Esophagus muscularis mucosa (tissue), 4 donors: ENCODE measurements around the gene ENOX1. TPM values are rescaled to one million over a fixed set of nuclear protein-coding genes. Genes with fewer than 3 reads are reported as not detected.
A peak's percentile ranks its signal among the peaks of the same experiment; 100 is the strongest.

Source experiments
- DNase-seq: peaks from one replicate; pipeline ENCODE4 v3.0.0-alpha.2; 2017; ENCODE audit errors: extremely low spot score
- H3K27ac ChIP-seq, 4 donors: fragments of 200-600 bp; sonication (generic); replicated peaks in 1 of 4; 1 replicate in 3 of 4; 2 replicates in 1 of 4; pipeline ENCODE4 v1.5.1; 2016 to 2019; ENCODE audit warnings: mild to moderate bottlenecking in 1 of 4
- H3K27me3 ChIP-seq, 4 donors: fragments of 200-600 bp; sonication (generic); one replicate each; pipeline versions ENCODE4 v1.5.1 to v1.6.0; 2016 to 2019
- H3K36me3 ChIP-seq, 4 donors: fragments of 200-600 bp; sonication (generic); one replicate each; pipeline ENCODE4 v1.5.1; 2016 to 2019
- H3K4me1 ChIP-seq, 4 donors: fragments of 200-600 bp; sonication (generic); one replicate each; pipeline ENCODE4 v1.5.1; 2016 to 2019
- H3K4me3 ChIP-seq, 4 donors: fragments of 200-600 bp; sonication (generic); 1 replicate in 2 of 4; 2 replicates in 2 of 4; pipeline ENCODE4 v1.5.1; 2016 to 2019; ENCODE audit warnings: mild to moderate bottlenecking in 4 of 4, moderate library complexity in 1 of 4
- H3K9me3 ChIP-seq, 4 donors: fragments of 200-600 bp; sonication (generic); 1 replicate in 3 of 4; 2 replicates in 1 of 4; pipeline ENCODE4 v1.5.1; 2016 to 2019
- CTCF ChIP-seq, 3 experiments: fragments of 200-600 bp in 2 of 3; fragments of 450-650 bp in 1 of 3; sonication (generic) in 2 of 3; IDR thresholded peaks; one replicate each; pipeline ENCODE4 v1.5.1; 2017 to 2019; ENCODE audit warnings: antibody characterized with exemption in 3 of 3, mild to moderate bottlenecking in 2 of 3, moderate library complexity in 1 of 3
- EP300 ChIP-seq: sonication (generic); formaldehyde crosslinking; IDR thresholded peaks from one replicate; pipeline ENCODE4 v1.6.1; 2017; ENCODE audit warnings: antibody characterized with exemption
- POLR2A ChIP-seq: fragments of 450-650 bp; IDR thresholded peaks from one replicate; pipeline ENCODE4 v1.6.1; 2017; ENCODE audit warnings: antibody characterized with exemption, moderate library complexity, mild to moderate bottlenecking, low read depth
- POLR2AphosphoS5 ChIP-seq, 2 donors: sonication (generic); formaldehyde crosslinking; IDR thresholded peaks; one replicate each; pipeline ENCODE4 v1.6.1; 2017; ENCODE audit warnings: antibody characterized with exemption in 2 of 2
- WGBS: methylation state at CpG from one replicate; pipeline ENCODE4 v1.1.5; 2018; 5-methylcytosine and 5-hydroxymethylcytosine counted together
- intact Hi-C: fragments of 100-400 bp; cut with DNase I; formaldehyde crosslinking; loops from one replicate; pipeline ENCODE4 v1.15.1; 2023
- total RNA-seq, 4 donors: library from RNA; depleted of rRNA; stranded (reverse); fragments of >200 nt; gene quantifications; one replicate each; pipeline versions ENCODE4 v1.1.0 to v1.2.1, GENCODE V29; 2016

Gene ENOX1
- total RNA-seq, 4 donors from 2014 or later = 9.3 to 14.1 (median 12.4) TPM

GRCh38 chr13:43669964-43670363, 116.8 kb downstream of the ENOX1 start:
- no peak overlapping the region for H3K4me3 ChIP-seq
- TF ChIP-seq EP300 (no peak), POLR2AphosphoS5 (IDR thresholded peaks at IDR 0.05) (no peak), POLR2A (no peak), CTCF (IDR thresholded peaks at IDR 0.05) (no peak)
- no peak for DNase-seq
- WGBS = 89% methylated on average over 3 of the region's 3 CpGs
- no peaks in the 10 kb centered on the region for H3K36me3 ChIP-seq
- H3K27me3 ChIP-seq = no peaks in the 10 kb centered on the region
- no peaks in the 10 kb centered on the region for H3K9me3 ChIP-seq
- peaks cover 2 to 20% (median 9%) of the 10 kb centered on the region in 4 donors for H3K4me1 ChIP-seq
- intact Hi-C loops = no loop called here
- no peak overlapping the region for H3K27ac ChIP-seq

GRCh38 chr13:43669101-43669500, 117.7 kb downstream of the ENOX1 start:
- TF ChIP-seq POLR2A (no peak), EP300 (no peak), CTCF (IDR thresholded peaks at IDR 0.05) (no peak)
- intact Hi-C loops = no loop called here
- 64% methylated on average over 1 of the region's 1 CpG for WGBS

GRCh38 chr13:43666403-43666802, 120.4 kb downstream of the ENOX1 start:
- intact Hi-C loops = no loop called here
- 100% methylated on average over 2 of the region's 2 CpGs for WGBS
- no peak overlapping the region for H3K27ac ChIP-seq

More at GRCh38 chr13:43669101-43669500, 117.7 kb downstream of the ENOX1 start:
- H3K36me3 ChIP-seq = no peaks in the 10 kb centered on the region
- H3K4me1 ChIP-seq = peaks cover 10 to 22% (median 17%) of the 10 kb centered on the region in 4 donors
- no peaks in the 10 kb centered on the region for H3K27me3 ChIP-seq
- DNase-seq = no peak
- H3K27ac ChIP-seq = no peak overlapping the region
- no peaks in the 10 kb centered on the region for H3K9me3 ChIP-seq
- H3K4me3 ChIP-seq = no peak overlapping the region

GRCh38 chr13:43665388-43665787, 121.4 kb downstream of the ENOX1 start:
- WGBS = 70% methylated on average over 6 of the region's 6 CpGs
- DNase-seq = no peak
- no peak overlapping the region for H3K4me3 ChIP-seq
- intact Hi-C loops = no loop called here
- H3K4me1 ChIP-seq = peaks cover 15 to 36% (median 32%) of the 10 kb centered on the region in 4 donors
- no peaks in the 10 kb centered on the region for H3K36me3 ChIP-seq
- TF ChIP-seq POLR2AphosphoS5 (IDR thresholded peaks at IDR 0.05) = no peak
- TF ChIP-seq POLR2A = no peak
- TF ChIP-seq CTCF (IDR thresholded peaks at IDR 0.05) = no peak
- no peak for TF ChIP-seq EP300
- no peaks in the 10 kb centered on the region for H3K27me3 ChIP-seq
- H3K9me3 ChIP-seq = no peaks in the 10 kb centered on the region
- H3K27ac ChIP-seq = peak overlapping the region; percentile 59 to 71 (median 64)

More at GRCh38 chr13:43666403-43666802, 120.4 kb downstream of the ENOX1 start:
- TF ChIP-seq EP300 (no peak), POLR2A (no peak), POLR2AphosphoS5 (IDR thresholded peaks at IDR 0.05) (no peak), CTCF (IDR thresholded peaks at IDR 0.05) (no peak)
- DNase-seq = no peak
- no peaks in the 10 kb centered on the region for H3K9me3 ChIP-seq
- peaks cover 15 to 36% (median 32%) of the 10 kb centered on the region in 4 donors for H3K4me1 ChIP-seq
- H3K36me3 ChIP-seq = no peaks in the 10 kb centered on the region
- H3K27me3 ChIP-seq = no peaks in the 10 kb centered on the region
- H3K4me3 ChIP-seq = no peak overlapping the region

GRCh38 chr13:43664700-43665191, 122.0 kb downstream of the ENOX1 start:
- DNase-seq = no peak
- intact Hi-C loops = loop anchor here (5.0 kb wide), 1 partner anchor 123 kb away; the partner anchor contains the start of gene ENOX1
- WGBS = 29% methylated on average over 1 of the region's 1 CpG
- Histone ChIP-seq H3K36me3 (no peaks in the 10 kb centered on the region), H3K27me3 (no peaks in the 10 kb centered on the region), H3K4me3 (peak overlapping the region in 1 of 4 donors; percentile 17), H3K27ac (peak overlapping the region; percentile 59 to 71 (median 64)), H3K9me3 (no peaks in the 10 kb centered on the region), H3K4me1 (peaks cover 15 to 36% (median 32%) of the 10 kb centered on the region in 4 donors)
- TF ChIP-seq POLR2AphosphoS5 (IDR thresholded peaks at IDR 0.05) (no peak), CTCF (IDR thresholded peaks at IDR 0.05) (no peak), EP300 (no peak), POLR2A (no peak)
